GM12878 (cell line): ENCODE data around the gene PPM1J. TPM values are rescaled to one million over a fixed set of nuclear protein-coding genes. Genes with fewer than 3 reads are reported as not detected.

Experiments used
- ATAC-seq: fragments of 200-7000 bp; cut with Tn5 transposase; 3 replicates; pipeline ENCODE4 v1.9.1; 2020; ENCODE audit warnings: mild to moderate bottlenecking, moderate library complexity
- BruUV-seq: library from RNA; stranded (reverse); fragments of 400-500 nt; replicated peaks from 2 replicates; lab custom pipeline; 2021; lab: Mats Ljungman, UMichigan
- CTCF ChIA-PET: fragments of 300-600 bp; sonication (Branson Sonifier 250); formaldehyde crosslinking; extraction: SDS; loops from one replicate; lab custom pipeline; 2021; ENCODE audit warnings: inconsistent platforms; lab: Yijun Ruan, JAX
- POLR2A ChIA-PET: fragments of 350-600 bp; formaldehyde crosslinking; extraction: SDS; loops from one replicate; lab custom pipeline; 2021; ENCODE audit warnings: inconsistent platforms; lab: Charles Lee
- RAD21 ChIA-PET: fragments of 300-600 bp; sonication (Branson Sonifier 250); formaldehyde crosslinking; loops from one replicate; lab custom pipeline; 2023; ENCODE audit warnings: antibody characterized with exemption; ENCODE audit not compliant: unreplicated experiment; lab: Charles Lee
- SMC1A ChIA-PET: fragments of 300-600 bp; sonication (Branson Sonifier 250); formaldehyde crosslinking; loops from one replicate; lab custom pipeline; 2023; ENCODE audit not compliant: unreplicated experiment, uncharacterized antibody; lab: Charles Lee
- DNase-seq: peaks from one replicate; pipeline ENCODE4 v3.0.0-alpha.2; 2011; ENCODE audit warnings: low read depth, low spot score
- FAIRE-seq: peaks from 3 replicates; lab custom pipeline; 2011; peaks lifted over from hg19 to GRCh38; lab: Jason Lieb, UNC
- H2AFZ ChIP-seq: 2 replicates; pipeline ENCODE4 v1.6.0; 2011; ENCODE audit warnings: low read depth, low read length, control low read depth; ENCODE audit not compliant: control insufficient read depth
- H3K27ac ChIP-seq: 2 replicates; pipeline ENCODE4 v1.5.1; 2011; ENCODE audit warnings: control low read depth; ENCODE audit not compliant: control insufficient read depth, insufficient read depth
- H3K27me3 ChIP-seq, 2 experiments: replicated peaks in 1 of 2; 2 replicates each; pipeline versions ENCODE4 v1.6.0 to v1.6.1; 2011; ENCODE audit warnings: low read length in 1 of 2; ENCODE audit not compliant: control insufficient read depth in 2 of 2, insufficient read depth in 2 of 2
- H3K36me3 ChIP-seq, 2 experiments: 2 replicates each; pipeline ENCODE4 v1.5.1; 2011; ENCODE audit warnings: low read length in 1 of 2; ENCODE audit not compliant: control insufficient read depth in 2 of 2, insufficient read depth in 2 of 2
- H3K4me1 ChIP-seq: 2 replicates; pipeline ENCODE4 v1.6.1; 2011; ENCODE audit warnings: mild to moderate bottlenecking, low read length, moderate library complexity, mixed read lengths; ENCODE audit not compliant: control insufficient read depth, insufficient read depth
- H3K4me2 ChIP-seq: 2 replicates; pipeline ENCODE4 v1.6.0; 2011; ENCODE audit warnings: control low read depth; ENCODE audit not compliant: control insufficient read depth, insufficient read depth
- H3K4me3 ChIP-seq: fragments of 200-600 bp; sonication (generic); 2 replicates; pipeline ENCODE4 v1.5.1; 2016
- H3K79me2 ChIP-seq: 2 replicates; pipeline ENCODE4 v1.6.0; 2011; ENCODE audit warnings: low read length; ENCODE audit not compliant: control insufficient read depth, insufficient read depth
- H3K9ac ChIP-seq: 2 replicates; pipeline ENCODE4 v1.8.0; 2011; ENCODE audit warnings: low read length, control low read depth, mixed read lengths; ENCODE audit not compliant: control insufficient read depth, insufficient read depth
- H3K9me3 ChIP-seq: replicated peaks from 3 replicates; pipeline ENCODE4 v1.5.1; 2011; ENCODE audit warnings: mild to moderate bottlenecking, low read length; ENCODE audit not compliant: control insufficient read depth, insufficient read depth
- H4K20me1 ChIP-seq: 2 replicates; pipeline ENCODE4 v1.6.0; 2011; ENCODE audit not compliant: control insufficient read depth, insufficient read depth
- CBX3 ChIP-seq: fragments of 200-600 bp; sonication (generic); IDR thresholded peaks from 2 replicates; pipeline ENCODE4 v1.6.1; 2016; ENCODE audit warnings: low read depth, borderline replicate concordance
- CTCF ChIP-seq, 3 experiments: IDR thresholded peaks in 2 of 3; conservative IDR thresholded peaks in 1 of 3; 2 replicates each; pipeline ENCODE4 v1.5.1; 2011; ENCODE audit warnings: low read depth in 3 of 3, low read length in 3 of 3, mild to moderate bottlenecking in 3 of 3, control low read depth in 2 of 3, moderate library complexity in 2 of 3, inconsistent platforms in 1 of 3, mixed read lengths in 1 of 3; ENCODE audit not compliant: control insufficient read depth in 2 of 3, insufficient read depth in 1 of 3; ENCODE audit errors: extremely low read depth in 1 of 3
- FOXM1 ChIP-seq: IDR thresholded peaks from 2 replicates; pipeline ENCODE4 v1.6.1; 2012; ENCODE audit warnings: low read depth, mild to moderate bottlenecking, inconsistent platforms, low read length, moderate library complexity
- JUNB ChIP-seq: IDR thresholded peaks from 2 replicates; pipeline ENCODE4 v1.6.1; 2016; ENCODE audit warnings: antibody characterized with exemption, mild to moderate bottlenecking
- NFYB ChIP-seq: IDR thresholded peaks from 2 replicates; pipeline ENCODE4 v1.6.1; 2011; ENCODE audit warnings: low read depth, mild to moderate bottlenecking, low read length, improper control_type of control experiment, moderate library complexity; ENCODE audit not compliant: insufficient read depth
- RELB ChIP-seq: fragments of 450-650 bp; IDR thresholded peaks from 2 replicates; pipeline ENCODE4 v1.6.1; 2017; ENCODE audit warnings: low read depth, mild to moderate bottlenecking, moderate library complexity
- SREBF1 ChIP-seq: IDR thresholded peaks from 2 replicates; pipeline ENCODE4 v1.6.1; 2012; ENCODE audit warnings: mild to moderate bottlenecking, low read length
- ZNF687 ChIP-seq: fragments of 450-650 bp; IDR thresholded peaks from 2 replicates; pipeline ENCODE4 v1.6.1; 2017; ENCODE audit warnings: mild to moderate bottlenecking, moderate library complexity
- whole genome bisulfite sequencing: methylation state at CpG from one replicate; pipeline ENCODE4 v1.1.6; 2016; ENCODE audit warnings: low lambda C conversion rate; ENCODE audit not compliant: insufficient replicate concordance, insufficient coverage; ENCODE audit errors: missing lambda C conversion rate; 5-methylcytosine and 5-hydroxymethylcytosine counted together
- in situ Hi-C: fragments of 300-500 bp; cut with MboI; formaldehyde crosslinking; loops from 9 replicates; pipeline ENCODE4 v1.14.3; 2018; ENCODE audit warnings: mixed read lengths
- intact Hi-C: fragments of 100-400 bp; cut with micrococcal nuclease; formaldehyde crosslinking; loops from one replicate; pipeline ENCODE4 v1.14.2; 2022; ENCODE audit not compliant: unreplicated experiment
- polyA plus RNA-seq, 11 experiments: library from polyadenylated mRNA; depleted of rRNA in 4 of 11; unstranded in 6 of 11; stranded (reverse) in 5 of 11; fragments of >200 nt; fragmentation: Nextera tagmentation in 4 of 11; fragmentation: Illumina TruSeq in 1 of 11; extraction: Ambion mirVana in 4 of 11; extraction: Trizol in 1 of 11; gene quantifications; 1 replicate in 1 of 11; 2 replicates in 10 of 11; pipeline versions ENCODE4 v1.2.1 to v1.2.3, GENCODE V29; 2011 to 2016; ENCODE audit warnings: inconsistent platforms in 2 of 11, missing spikeins in 2 of 11, low read depth in 1 of 11
- total RNA-seq, 4 experiments: library from RNA; depleted of rRNA in 3 of 4; stranded (reverse); fragments of >200 nt in 3 of 4; fragmentation: Illumina TruSeq in 1 of 4; extraction: Trizol in 1 of 4; gene quantifications; 2 replicates each; pipeline versions ENCODE4 v1.2.1 to v1.2.3, GENCODE V29; 2013 to 2021

PPM1J gene
- total and polyA plus RNA-seq, 10 of the 15 experiments (the other 5 are each of a cell fraction or from before 2014, with no cell fraction given): 0.07 to 1.8 (median 0.59) TPM; not detected in 1

- Histone ChIP-seq H2AFZ (no peak overlapping the region), H3K9ac (no peak overlapping the region), H3K27me3 (no peaks in the 10 kb centered on the region), H3K4me3 (no peak overlapping the region), H3K79me2 (no peaks in the 10 kb centered on the region; the same call in 1 of the 2 replicates), H3K4me2 (no peak overlapping the region), H3K9me3 (no peaks in the 10 kb centered on the region), H4K20me1 (0 out of 2 replicates have a peak, but pooled peaks cover 3% of the 10 kb centered on the region), H3K27ac (no peak overlapping the region), H3K36me3 (peaks cover 3 to 10% of the 10 kb centered on the region in 2 experiments), H3K4me1 (peaks cover 11% of the 10 kb centered on the region; the same call in 1 of the 2 replicates)
- in situ Hi-C loops: no loop called here
- FAIRE-seq: no peak
- ChIA-PET POLR2A (no interaction called here), RAD21 (no interaction called here), SMC1A (no interaction called here), CTCF (no interaction called here)
- intact Hi-C loops: no loop called here
- DNase-seq: no peak
- WGBS: 88% methylated on average over 13 of the region's 13 CpGs
- no peak for TF ChIP-seq NFYB
- TF ChIP-seq SREBF1: no peak
- TF ChIP-seq JUNB: no peak
- TF ChIP-seq FOXM1: no peak
- BruUV-seq: no TSS peak
- ATAC-seq: no peak
These were observed 26.3 kb downstream of the PPM1J start for GRCh38 chr1:112688781-112689193.

GRCh38 chr1:112687785-112688496, 27.2 kb downstream of the PPM1J start:
- DNase-seq: no peak
- FAIRE-seq: no peak
- Histone ChIP-seq H3K27ac (no peak overlapping the region), H2AFZ (no peak overlapping the region), H3K4me2 (no peak overlapping the region), H3K9me3 (no peaks in the 10 kb centered on the region), H3K4me3 (no peak overlapping the region), H3K4me1 (peaks cover 11% of the 10 kb centered on the region; the same call in 1 of the 2 replicates), H3K9ac (no peak overlapping the region), H4K20me1 (0 out of 2 replicates have a peak, but pooled peaks cover 3% of the 10 kb centered on the region), H3K79me2 (no peaks in the 10 kb centered on the region; the same call in 1 of the 2 replicates), H3K36me3 (peaks cover 3 to 10% of the 10 kb centered on the region in 2 experiments), H3K27me3 (no peaks in the 10 kb centered on the region)
- no TSS peak for BruUV-seq
- CTCF ChIA-PET: no interaction called here
- SMC1A ChIA-PET: no interaction called here
- intact Hi-C loops: no loop called here
- no peak for ATAC-seq
- in situ Hi-C loops: no loop called here
- POLR2A ChIA-PET: no interaction called here
- RAD21 ChIA-PET: no interaction called here
- WGBS: 90% methylated on average over 13 of the region's 13 CpGs
- no peak for TF ChIP-seq ZNF687
- no peak for TF ChIP-seq CTCF (IDR thresholded peaks at IDR 0.05 in 2 of 3, conservative IDR thresholded peaks at IDR 0.05 in 1 of 3; ENCODE audit: control insufficient read depth in 2 of 3, extremely low read depth in 1 of 3, insufficient read depth in 1 of 3, low read depth in 3 of 3, low read length in 3 of 3)
- no peak for TF ChIP-seq RELB
- no peak for TF ChIP-seq CBX3
